K562 (cell line): ENCODE data around the gene TRMU. TPM values are rescaled to one million over a fixed set of nuclear protein-coding genes. Genes with fewer than 3 reads are reported as not detected.

Source experiments
- CBFB ChIP-seq: sonication (generic); formaldehyde crosslinking; IDR thresholded peaks from 2 replicates; pipeline ENCODE4 v1.4.0; 2020; ENCODE audit warnings: mild to moderate bottlenecking, missing genetic modification reagents
- COPS2 ChIP-seq: fragments of 450-650 bp; conservative IDR thresholded peaks from 2 replicates; pipeline ENCODE4 v1.6.1; 2016; ENCODE audit warnings: mild to moderate bottlenecking, moderate library complexity
- E2F3 ChIP-seq: fragments of 250-450 bp; sonication (Bioruptor Pico); IDR thresholded peaks from 2 replicates; pipeline ENCODE4 v1.4.0; 2020; ENCODE audit warnings: mild to moderate bottlenecking
- ETV5 ChIP-seq: sonication (generic); formaldehyde crosslinking; IDR thresholded peaks from 2 replicates; pipeline ENCODE4 v1.4.0; 2020; ENCODE audit warnings: low read depth, mild to moderate bottlenecking, missing genetic modification reagents
- EWSR1 ChIP-seq: fragments of 450-650 bp; IDR thresholded peaks from 2 replicates; pipeline ENCODE4 v1.6.1; 2018; ENCODE audit warnings: borderline replicate concordance, mild to moderate bottlenecking, low read depth, moderate library complexity; ENCODE audit not compliant: partially characterized antibody
- FOSL1 ChIP-seq: fragments of 200-800 bp; sonication (Bioruptor generic); conservative IDR thresholded peaks from 2 replicates; pipeline ENCODE4 v1.6.1; 2016; ENCODE audit warnings: missing genetic modification characterization, missing compliant biosample characterization
- GABPA ChIP-seq: fragments of 200-800 bp; sonication (Bioruptor generic); conservative IDR thresholded peaks from 2 replicates; pipeline ENCODE4 v1.6.1; 2016; ENCODE audit warnings: low read depth, missing genetic modification characterization, missing compliant biosample characterization
- HNRNPK ChIP-seq: fragments of 200-400 bp; formaldehyde crosslinking; IDR thresholded peaks from one replicate; pipeline ENCODE4 v1.6.1; 2018; ENCODE audit warnings: mild to moderate bottlenecking, low read depth, low read length; ENCODE audit not compliant: poor library complexity, severe bottlenecking
- IFI16 ChIP-seq: fragments of 250-450 bp; sonication (Bioruptor Pico); IDR thresholded peaks from 2 replicates; pipeline ENCODE4 v2.1.2; 2022; ENCODE audit warnings: mild to moderate bottlenecking, inconsistent platforms
- MCM2 ChIP-seq: fragments of 450-650 bp; IDR thresholded peaks from 2 replicates; pipeline ENCODE4 v1.6.1; 2017; ENCODE audit warnings: low read depth, mild to moderate bottlenecking
- MEF2A ChIP-seq: IDR thresholded peaks from 2 replicates; pipeline ENCODE4 v1.6.1; 2011; ENCODE audit warnings: low read depth, mild to moderate bottlenecking, low read length, moderate library complexity; ENCODE audit not compliant: control insufficient read depth
- NR2C1 ChIP-seq, 2 experiments: fragments of 450-650 bp; IDR thresholded peaks; 2 replicates each; pipeline ENCODE4 v1.6.1; 2017; ENCODE audit warnings: mild to moderate bottlenecking in 2 of 2, antibody characterized with exemption in 1 of 2, inconsistent platforms in 1 of 2, missing compliant biosample characterization in 1 of 2, missing genetic modification characterization in 1 of 2
- SNRNP70 ChIP-seq: fragments of 200-400 bp; formaldehyde crosslinking; optimal IDR thresholded peaks from 2 replicates; pipeline ENCODE3; 2017; ENCODE audit warnings: low read depth, low read length
- TCFL5 ChIP-seq: fragments of 250-450 bp; sonication (Bioruptor Pico); conservative IDR thresholded peaks from 2 replicates; pipeline ENCODE4 v1.6.1; 2021; ENCODE audit warnings: mild to moderate bottlenecking, moderate library complexity, matching md5 sums
- ZFX ChIP-seq: sonication (generic); formaldehyde crosslinking; IDR thresholded peaks from 2 replicates; pipeline ENCODE4 v1.8.0; 2022; ENCODE audit warnings: mild to moderate bottlenecking, missing genetic modification reagents, moderate library complexity
- ZNF184 ChIP-seq: sonication (generic); formaldehyde crosslinking; IDR thresholded peaks from 2 replicates; pipeline ENCODE4 v1.5.0; 2020; ENCODE audit warnings: missing genetic modification reagents
- ZNF217 ChIP-seq: sonication (generic); formaldehyde crosslinking; IDR thresholded peaks from 2 replicates; pipeline ENCODE4 v1.8.0; 2022; ENCODE audit warnings: mild to moderate bottlenecking, missing genetic modification reagents
- polyA plus RNA-seq, 8 experiments: library from polyadenylated mRNA; depleted of rRNA in 4 of 8; stranded (reverse) in 5 of 8; unstranded in 3 of 8; fragments of >200 nt; fragmentation: Nextera tagmentation in 2 of 8; fragmentation: Illumina TruSeq in 1 of 8; extraction: Ambion mirVana in 2 of 8; extraction: Trizol in 1 of 8; gene quantifications; 2 replicates each; pipeline versions ENCODE4 v1.2.1 to v1.2.3, GENCODE V29; 2011 to 2014; ENCODE audit warnings: inconsistent platforms in 1 of 8, missing spikeins in 1 of 8
- total RNA-seq, 7 experiments: library from RNA; depleted of rRNA in 6 of 7; stranded (reverse); fragments of >200 nt in 6 of 7; fragmentation: Illumina TruSeq in 2 of 7; extraction: Trizol in 2 of 7; gene quantifications; 2 replicates each; pipeline versions ENCODE4 v1.2.1 to v1.2.3, GENCODE V29; 2011 to 2021; ENCODE audit warnings: low replicate concordance in 1 of 7
- TF ChIP-seq, protein P1 (sequence below): sonication (generic); formaldehyde crosslinking; IDR thresholded peaks from 2 replicates; pipeline ENCODE4 v1.8.0; 2022; ENCODE audit warnings: missing genetic modification reagents, mild to moderate bottlenecking, borderline replicate concordance
- TF ChIP-seq, protein P2 (sequence below): fragments of 450-650 bp; IDR thresholded peaks from 2 replicates; pipeline ENCODE4 v1.6.1; 2017; ENCODE audit warnings: mild to moderate bottlenecking, moderate library complexity
- TF ChIP-seq, protein P3 (sequence below): fragments of 450-650 bp; formaldehyde crosslinking; conservative IDR thresholded peaks from 2 replicates; pipeline ENCODE4 v1.4.0; 2022; ENCODE audit warnings: mild to moderate bottlenecking, missing genetic modification characterization
- TF ChIP-seq, protein P4 (sequence below): fragments of 250-450 bp; sonication (Bioruptor Pico); IDR thresholded peaks from 2 replicates; pipeline ENCODE4 v1.8.0; 2022; ENCODE audit warnings: inconsistent platforms, mild to moderate bottlenecking, moderate library complexity, borderline replicate concordance

Gene TRMU
- total and polyA plus RNA-seq, 9 of the 15 experiments (the other 6 are each of a cell fraction or from before 2014, with no cell fraction given) = 2.3 to 49.9 (median 35.3) TPM

DNA sequence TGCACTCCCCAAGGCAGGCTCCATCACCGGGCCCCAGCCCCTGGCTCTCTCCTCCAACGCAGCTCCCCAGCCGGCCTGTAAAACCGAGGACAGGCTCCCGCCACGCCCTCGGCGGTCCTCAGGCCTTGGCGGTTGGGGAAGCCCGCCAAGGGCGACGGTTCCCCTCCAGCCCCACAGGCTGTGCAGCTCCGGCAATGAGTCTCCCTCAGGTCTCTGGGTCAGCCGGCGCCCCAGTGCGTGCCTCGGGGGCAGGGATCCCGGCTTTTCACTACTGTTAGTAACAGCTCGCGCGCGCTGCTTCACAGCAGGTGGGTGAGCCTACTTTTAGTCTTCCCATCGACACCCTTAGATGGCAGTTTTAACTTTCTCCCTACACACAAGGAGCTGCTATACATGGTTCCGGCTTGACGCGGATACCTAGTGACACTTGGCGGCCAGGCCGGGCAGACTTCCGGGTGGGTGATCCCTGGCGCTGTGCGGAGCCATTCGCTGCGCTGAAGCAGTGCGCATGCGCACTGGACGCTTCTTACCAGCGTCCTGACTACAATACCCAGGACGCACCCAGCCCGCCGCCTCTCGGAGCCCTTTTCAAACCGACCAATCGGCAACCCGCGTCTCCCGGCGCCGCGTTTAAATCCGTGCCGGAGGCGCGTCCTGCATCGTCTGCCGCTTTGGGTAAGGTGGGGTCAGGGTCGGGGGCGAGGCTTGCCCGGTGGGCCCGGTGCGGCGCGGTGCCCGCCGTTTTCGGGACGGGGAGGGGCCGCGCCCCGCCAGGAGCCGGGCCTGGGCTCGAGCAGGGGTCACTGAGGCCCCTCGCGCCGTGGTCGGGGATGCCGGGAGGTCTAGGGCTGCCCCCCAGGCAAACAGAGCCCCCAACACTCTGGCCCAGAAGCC, 39.0 kb upstream of the TRMU start, which contains the start of gene GTSE1 (continued):
- TF ChIP-seq IFI16 (CRISPR knock-in tag) = no peak
- TF ChIP-seq CBFB = no peak
- TF ChIP-seq E2F3 (CRISPR knock-in tag) = 0 out of 2 replicates have a peak, but pooled peaks have one; percentile 10
- no peak for TF ChIP-seq COPS2
- TF ChIP-seq ETV5 (CRISPR knock-in tag) = 0 out of 2 replicates have a peak, but pooled peaks have one; percentile 45
- 0 out of 2 replicates have a peak, but pooled peaks have one; percentile 26 for TF ChIP-seq FOSL1
- TF ChIP-seq NR2C1 (IDR thresholded peaks at IDR 0.05) = 0 out of 2 replicates have a peak, but pooled peaks have one; percentile 19
- 0 out of 2 replicates have a peak, but pooled peaks have one; percentile 19 for TF ChIP-seq NR2C1 (tag; IDR thresholded peaks at IDR 0.05)
- no peak for TF ChIP-seq MEF2A
- no peak for TF ChIP-seq HNRNPK
- TF ChIP-seq, protein P1, sequence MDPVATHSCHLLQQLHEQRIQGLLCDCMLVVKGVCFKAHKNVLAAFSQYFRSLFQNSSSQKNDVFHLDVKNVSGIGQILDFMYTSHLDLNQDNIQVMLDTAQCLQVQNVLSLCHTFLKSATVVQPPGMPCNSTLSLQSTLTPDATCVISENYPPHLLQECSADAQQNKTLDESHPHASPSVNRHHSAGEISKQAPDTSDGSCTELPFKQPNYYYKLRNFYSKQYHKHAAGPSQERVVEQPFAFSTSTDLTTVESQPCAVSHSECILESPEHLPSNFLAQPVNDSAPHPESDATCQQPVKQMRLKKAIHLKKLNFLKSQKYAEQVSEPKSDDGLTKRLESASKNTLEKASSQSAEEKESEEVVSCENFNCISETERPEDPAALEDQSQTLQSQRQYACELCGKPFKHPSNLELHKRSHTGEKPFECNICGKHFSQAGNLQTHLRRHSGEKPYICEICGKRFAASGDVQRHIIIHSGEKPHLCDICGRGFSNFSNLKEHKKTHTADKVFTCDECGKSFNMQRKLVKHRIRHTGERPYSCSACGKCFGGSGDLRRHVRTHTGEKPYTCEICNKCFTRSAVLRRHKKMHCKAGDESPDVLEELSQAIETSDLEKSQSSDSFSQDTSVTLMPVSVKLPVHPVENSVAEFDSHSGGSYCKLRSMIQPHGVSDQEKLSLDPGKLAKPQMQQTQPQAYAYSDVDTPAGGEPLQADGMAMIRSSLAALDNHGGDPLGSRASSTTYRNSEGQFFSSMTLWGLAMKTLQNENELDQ (CRISPR knock-in tag) = no peak
- peak; percentile 79 for TF ChIP-seq ZFX (CRISPR knock-in tag)
- TF ChIP-seq MCM2 = no peak
- TF ChIP-seq, protein P2, sequence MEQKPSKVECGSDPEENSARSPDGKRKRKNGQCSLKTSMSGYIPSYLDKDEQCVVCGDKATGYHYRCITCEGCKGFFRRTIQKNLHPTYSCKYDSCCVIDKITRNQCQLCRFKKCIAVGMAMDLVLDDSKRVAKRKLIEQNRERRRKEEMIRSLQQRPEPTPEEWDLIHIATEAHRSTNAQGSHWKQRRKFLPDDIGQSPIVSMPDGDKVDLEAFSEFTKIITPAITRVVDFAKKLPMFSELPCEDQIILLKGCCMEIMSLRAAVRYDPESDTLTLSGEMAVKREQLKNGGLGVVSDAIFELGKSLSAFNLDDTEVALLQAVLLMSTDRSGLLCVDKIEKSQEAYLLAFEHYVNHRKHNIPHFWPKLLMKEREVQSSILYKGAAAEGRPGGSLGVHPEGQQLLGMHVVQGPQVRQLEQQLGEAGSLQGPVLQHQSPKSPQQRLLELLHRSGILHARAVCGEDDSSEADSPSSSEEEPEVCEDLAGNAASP = no peak
- TF ChIP-seq SNRNP70 = no peak
- TF ChIP-seq ZNF184 (CRISPR knock-in tag) = no peak
- no peak for TF ChIP-seq TCFL5 (CRISPR knock-in tag)
- TF ChIP-seq EWSR1 = no peak
- no peak for TF ChIP-seq ZNF217 (CRISPR knock-in tag)
- peak; percentile 85 for TF ChIP-seq GABPA (tag)
- TF ChIP-seq, protein P3, sequence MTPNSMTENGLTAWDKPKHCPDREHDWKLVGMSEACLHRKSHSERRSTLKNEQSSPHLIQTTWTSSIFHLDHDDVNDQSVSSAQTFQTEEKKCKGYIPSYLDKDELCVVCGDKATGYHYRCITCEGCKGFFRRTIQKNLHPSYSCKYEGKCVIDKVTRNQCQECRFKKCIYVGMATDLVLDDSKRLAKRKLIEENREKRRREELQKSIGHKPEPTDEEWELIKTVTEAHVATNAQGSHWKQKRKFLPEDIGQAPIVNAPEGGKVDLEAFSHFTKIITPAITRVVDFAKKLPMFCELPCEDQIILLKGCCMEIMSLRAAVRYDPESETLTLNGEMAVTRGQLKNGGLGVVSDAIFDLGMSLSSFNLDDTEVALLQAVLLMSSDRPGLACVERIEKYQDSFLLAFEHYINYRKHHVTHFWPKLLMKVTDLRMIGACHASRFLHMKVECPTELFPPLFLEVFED = no peak
- TF ChIP-seq, protein P4, sequence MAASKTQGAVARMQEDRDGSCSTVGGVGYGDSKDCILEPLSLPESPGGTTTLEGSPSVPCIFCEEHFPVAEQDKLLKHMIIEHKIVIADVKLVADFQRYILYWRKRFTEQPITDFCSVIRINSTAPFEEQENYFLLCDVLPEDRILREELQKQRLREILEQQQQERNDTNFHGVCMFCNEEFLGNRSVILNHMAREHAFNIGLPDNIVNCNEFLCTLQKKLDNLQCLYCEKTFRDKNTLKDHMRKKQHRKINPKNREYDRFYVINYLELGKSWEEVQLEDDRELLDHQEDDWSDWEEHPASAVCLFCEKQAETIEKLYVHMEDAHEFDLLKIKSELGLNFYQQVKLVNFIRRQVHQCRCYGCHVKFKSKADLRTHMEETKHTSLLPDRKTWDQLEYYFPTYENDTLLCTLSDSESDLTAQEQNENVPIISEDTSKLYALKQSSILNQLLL (CRISPR knock-in tag) = no peak
